Activated T-helper 1 cell treated with Interleukin-2 at 50 U/mL for 16 hours (primary cell): ENCODE measurements around the gene ROS1.
"Not testable (repeated sequence)": the region's sequence is repeated elsewhere in the genome, so short reads cannot be mapped to it uniquely, and the experiment has no call there.

ENCODE experiments used
- DNase-seq: peaks from one replicate; pipeline ENCODE4 v3.0.0-alpha.2; 2020; ENCODE audit warnings: low read depth

ROS1 gene

GRCh38 chr6:117425431-117426153 is at the start of gene ROS1:
Gene ROS1 (minus strand): TSS chr6:117425942. CDS start chr6:117425656, 286 bp downstream.
- no peak for DNase-seq

- no peak for DNase-seq
Observed at GRCh38 chr6:117473401-117473800, 47.7 kb upstream of the ROS1 start.

GRCh38 chr6:117472667-117473066 is 46.9 kb upstream of the ROS1 start:
- DNase-seq: no peak

- no peak for DNase-seq
Observed at GRCh38 chr6:117469791-117470190, 44.0 kb upstream of the ROS1 start.

GRCh38 chr6:117469356-117469755 is 43.6 kb upstream of the ROS1 start:
- no peak for DNase-seq

- not testable (repeated sequence) for DNase-seq
Observed at GRCh38 chr6:117468527-117468926, 42.8 kb upstream of the ROS1 start.

- DNase-seq: no peak
Observed at GRCh38 chr6:117467876-117468275, 42.1 kb upstream of the ROS1 start.

- DNase-seq: no peak
Observed at GRCh38 chr6:117465691-117466090, 39.9 kb upstream of the ROS1 start.

- no peak for DNase-seq
Observed at GRCh38 chr6:117464700-117465099, 39.0 kb upstream of the ROS1 start.

- DNase-seq: no peak
Observed at GRCh38 chr6:117463762-117464665, 38.3 kb upstream of the ROS1 start.

- no peak for DNase-seq
Observed at GRCh38 chr6:117459204-117459944, 33.6 kb upstream of the ROS1 start.

GRCh38 chr6:117456998-117457397 is 31.3 kb upstream of the ROS1 start:
- DNase-seq: no peak

- no peak for DNase-seq
Observed at GRCh38 chr6:117456250-117456649, 30.5 kb upstream of the ROS1 start.

- no peak for DNase-seq
Observed at GRCh38 chr6:117451671-117452070, 25.9 kb upstream of the ROS1 start.

- DNase-seq: peak; percentile 8
Observed at GRCh38 chr6:117449549-117450439, 24.1 kb upstream of the ROS1 start.

- no peak for DNase-seq
Observed at GRCh38 chr6:117448732-117449485, 23.2 kb upstream of the ROS1 start.

GRCh38 chr6:117448011-117448410 is 22.3 kb upstream of the ROS1 start:
- DNase-seq: no peak

- no peak for DNase-seq
Observed at GRCh38 chr6:117446861-117447260, 21.1 kb upstream of the ROS1 start.

- DNase-seq: no peak
Observed at GRCh38 chr6:117444600-117444999, 18.9 kb upstream of the ROS1 start.

- not testable (repeated sequence) for DNase-seq
Observed at GRCh38 chr6:117442313-117442712, 16.6 kb upstream of the ROS1 start.

GRCh38 chr6:117441824-117442264 is 16.1 kb upstream of the ROS1 start:
- no peak for DNase-seq
